ENCODE measurements around the gene KCTD15.

- TF ChIP-seq GATA2 (IDR thresholded peaks at IDR 0.05; ENCODE audit: low read depth, low read length) (no peak), GATA3 (IDR thresholded peaks at IDR 0.05; ENCODE audit: low read depth, low read length) (no peak)
These were observed 25.2 kb downstream of the KCTD15 start for GRCh38 chr19:33821871-33822270.
